Caco-2 (cell line): ENCODE data around the gene TSC22D3. TPM values are rescaled to one million over a fixed set of nuclear protein-coding genes. Genes with fewer than 3 reads are reported as not detected.

Source experiments
- BruUV-seq: library from RNA; stranded (reverse); fragments of 400-500 nt; replicated peaks from 2 replicates; lab custom pipeline; 2021; lab: Mats Ljungman, UMichigan
- CTCF ChIA-PET: fragments of 300-600 bp; sonication (Branson Sonifier 250); formaldehyde crosslinking; loops from one replicate; lab custom pipeline; 2022; ENCODE audit warnings: antibody characterized with exemption; lab: Charles Lee
- POLR2A ChIA-PET: fragments of 300-600 bp; sonication (Branson Sonifier 250); formaldehyde crosslinking; loops from one replicate; lab custom pipeline; 2022; ENCODE audit warnings: antibody characterized with exemption; lab: Charles Lee
- DNase-seq, 2 experiments: peaks; one replicate each; pipeline versions ENCODE4 v3.0.0 to v3.0.0-alpha.2; 2020 to 2022
- H3K27me3 ChIP-seq: replicated peaks from 2 replicates; pipeline ENCODE4 v1.6.0; 2011; ENCODE audit warnings: low read length; ENCODE audit not compliant: control insufficient read depth, insufficient read depth
- H3K36me3 ChIP-seq: 2 replicates; pipeline ENCODE4 v1.5.1; 2011; ENCODE audit warnings: low read length; ENCODE audit not compliant: control insufficient read depth, insufficient read depth
- H3K4me1 ChIP-seq: fragments of 250-450 bp; sonication (Bioruptor Pico); 2 replicates; pipeline ENCODE4 v1.5.1; 2020; ENCODE audit warnings: mild to moderate bottlenecking
- H3K4me3 ChIP-seq: 2 replicates; pipeline ENCODE4 v1.5.1; 2011; ENCODE audit warnings: low read depth, mild to moderate bottlenecking, control low read depth, low read length
- H3K9me3 ChIP-seq: fragments of 250-450 bp; sonication (Bioruptor Pico); 2 replicates; pipeline ENCODE4 v1.5.1; 2020; ENCODE audit warnings: mild to moderate bottlenecking, moderate library complexity
- H3K27ac Mint-ChIP-seq: one replicate; pipeline ENCODE4 v1.8.0; 2022; ENCODE audit warnings: mixed read lengths; ENCODE audit not compliant: unreplicated experiment
- H3K27me3 Mint-ChIP-seq: one replicate; pipeline ENCODE4 v1.8.0; 2022; ENCODE audit warnings: mixed read lengths; ENCODE audit not compliant: insufficient read depth, unreplicated experiment
- H3K36me3 Mint-ChIP-seq: one replicate; pipeline ENCODE4 v1.8.0; 2022; ENCODE audit warnings: mild to moderate bottlenecking, mixed read lengths; ENCODE audit not compliant: insufficient read depth, unreplicated experiment
- H3K4me1 Mint-ChIP-seq: one replicate; pipeline ENCODE4 v1.8.0; 2022; ENCODE audit warnings: low read depth, mixed read lengths; ENCODE audit not compliant: unreplicated experiment
- H3K4me3 Mint-ChIP-seq: one replicate; pipeline ENCODE4 v1.8.0; 2022; ENCODE audit warnings: mild to moderate bottlenecking, moderate library complexity, mixed read lengths; ENCODE audit not compliant: unreplicated experiment
- H3K9me3 Mint-ChIP-seq: one replicate; pipeline ENCODE4 v1.8.0; 2022; ENCODE audit warnings: mixed read lengths; ENCODE audit not compliant: unreplicated experiment
- intact Hi-C: fragments of 100-400 bp; cut with micrococcal nuclease; formaldehyde crosslinking; loops from one replicate; pipeline ENCODE4 v1.10.0; 2022; ENCODE audit not compliant: unreplicated experiment
- total RNA-seq: library from RNA; stranded (reverse); gene quantifications from 2 replicates; pipeline ENCODE4 v1.2.3, GENCODE V29; 2022
- TF ChIP-seq, protein P1 (sequence below), 2 experiments: fragments of 200-600 bp in 1 of 2; IDR thresholded peaks; 1 replicate in 1 of 2; 2 replicates in 1 of 2; pipeline versions ENCODE4 v1.5.1 to v1.8.0; 2011 to 2022; ENCODE audit warnings: antibody characterized with exemption in 1 of 2, control low read depth in 1 of 2, inconsistent platforms in 1 of 2, low read depth in 1 of 2, low read length in 1 of 2, mild to moderate bottlenecking in 1 of 2, moderate library complexity in 1 of 2; ENCODE audit not compliant: insufficient read depth in 1 of 2, severe bottlenecking in 1 of 2, unreplicated experiment in 1 of 2

Gene TSC22D3
- total RNA-seq, 1 experiment from 2014 or later: 2.2 TPM

DNA sequence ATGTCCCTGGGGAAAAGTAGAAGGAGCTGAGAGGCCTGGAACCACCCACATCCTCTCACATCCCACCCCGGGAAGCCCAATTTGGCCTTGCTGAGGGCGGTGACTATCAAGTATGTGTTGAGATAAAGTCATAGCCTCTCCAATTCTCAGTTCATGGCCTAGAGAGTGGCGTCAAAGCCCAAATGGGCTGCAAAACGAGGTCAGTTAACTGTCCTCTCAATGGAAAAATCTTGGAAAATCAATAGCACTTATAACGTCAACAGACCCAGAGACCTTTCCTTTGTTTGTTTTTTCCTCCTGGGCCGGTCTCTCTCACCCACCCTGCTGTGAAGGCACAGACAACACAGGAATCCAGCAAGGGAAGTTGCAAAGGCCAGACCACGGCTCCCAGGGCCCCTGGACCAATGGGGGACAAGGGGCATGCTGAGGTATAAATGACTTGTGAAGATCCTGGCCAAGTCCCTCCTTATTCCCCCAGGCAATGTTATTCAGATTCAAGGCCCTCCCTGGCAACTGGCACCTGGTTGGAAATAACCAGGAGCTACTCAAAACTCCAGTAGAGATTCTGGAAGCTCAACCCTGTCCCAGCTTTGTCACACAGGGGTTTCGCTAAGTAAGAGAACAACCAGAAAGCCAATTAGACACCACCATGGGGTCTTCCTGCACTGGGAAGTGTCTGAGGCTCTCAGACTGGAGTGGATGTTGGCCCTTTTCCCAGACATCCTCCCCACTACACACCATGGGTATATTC, 38.6 kb downstream of the TSC22D3 start:
- ChIA-PET CTCF (no interaction called here), POLR2A (no interaction called here)
- H3K4me3 Mint-ChIP-seq: no peak overlapping the region
- no TSS peak for BruUV-seq
- DNase-seq: no peak
- H3K36me3 ChIP-seq: no peaks in the 10 kb centered on the region
- no peaks in the 10 kb centered on the region for H3K4me1 Mint-ChIP-seq
- no peak overlapping the region for H3K4me3 ChIP-seq
- H3K9me3 Mint-ChIP-seq: no peaks in the 10 kb centered on the region
- H3K27ac Mint-ChIP-seq: no peak overlapping the region
- no peaks in the 10 kb centered on the region for H3K4me1 ChIP-seq
- TF ChIP-seq, protein P1, sequence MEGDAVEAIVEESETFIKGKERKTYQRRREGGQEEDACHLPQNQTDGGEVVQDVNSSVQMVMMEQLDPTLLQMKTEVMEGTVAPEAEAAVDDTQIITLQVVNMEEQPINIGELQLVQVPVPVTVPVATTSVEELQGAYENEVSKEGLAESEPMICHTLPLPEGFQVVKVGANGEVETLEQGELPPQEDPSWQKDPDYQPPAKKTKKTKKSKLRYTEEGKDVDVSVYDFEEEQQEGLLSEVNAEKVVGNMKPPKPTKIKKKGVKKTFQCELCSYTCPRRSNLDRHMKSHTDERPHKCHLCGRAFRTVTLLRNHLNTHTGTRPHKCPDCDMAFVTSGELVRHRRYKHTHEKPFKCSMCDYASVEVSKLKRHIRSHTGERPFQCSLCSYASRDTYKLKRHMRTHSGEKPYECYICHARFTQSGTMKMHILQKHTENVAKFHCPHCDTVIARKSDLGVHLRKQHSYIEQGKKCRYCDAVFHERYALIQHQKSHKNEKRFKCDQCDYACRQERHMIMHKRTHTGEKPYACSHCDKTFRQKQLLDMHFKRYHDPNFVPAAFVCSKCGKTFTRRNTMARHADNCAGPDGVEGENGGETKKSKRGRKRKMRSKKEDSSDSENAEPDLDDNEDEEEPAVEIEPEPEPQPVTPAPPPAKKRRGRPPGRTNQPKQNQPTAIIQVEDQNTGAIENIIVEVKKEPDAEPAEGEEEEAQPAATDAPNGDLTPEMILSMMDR (IDR thresholded peaks at IDR 0.05; ENCODE audit: insufficient read depth in 1 of 2, low read depth in 1 of 2, low read length in 1 of 2, severe bottlenecking in 1 of 2, unreplicated experiment in 1 of 2): no peak
- H3K27me3 ChIP-seq: no peaks in the 10 kb centered on the region
- intact Hi-C loops: no loop called here
- no peaks in the 10 kb centered on the region for H3K9me3 ChIP-seq
- no peaks in the 10 kb centered on the region for H3K27me3 Mint-ChIP-seq
- peaks cover 2% of the 10 kb centered on the region for H3K36me3 Mint-ChIP-seq

- H3K9me3 Mint-ChIP-seq: no peaks in the 10 kb centered on the region
- Histone ChIP-seq H3K4me1 (no peaks in the 10 kb centered on the region), H3K9me3 (no peaks in the 10 kb centered on the region), H3K36me3 (no peaks in the 10 kb centered on the region), H3K4me3 (no peak overlapping the region), H3K27me3 (no peaks in the 10 kb centered on the region)
- TF ChIP-seq, protein P1 (IDR thresholded peaks at IDR 0.05; ENCODE audit: insufficient read depth in 1 of 2, low read depth in 1 of 2, low read length in 1 of 2, severe bottlenecking in 1 of 2, unreplicated experiment in 1 of 2): no peak
- intact Hi-C loops: no loop called here
- no peak overlapping the region for H3K4me3 Mint-ChIP-seq
- no peaks in the 10 kb centered on the region for H3K4me1 Mint-ChIP-seq
- ChIA-PET POLR2A (no interaction called here), CTCF (no interaction called here)
- BruUV-seq: no TSS peak
- no peaks in the 10 kb centered on the region for H3K36me3 Mint-ChIP-seq
- no peaks in the 10 kb centered on the region for H3K27me3 Mint-ChIP-seq
- no peak overlapping the region for H3K27ac Mint-ChIP-seq
- no peak for DNase-seq
These were observed 40.9 kb downstream of the TSC22D3 start for GRCh38 chrX:107734646-107735045.

DNA sequence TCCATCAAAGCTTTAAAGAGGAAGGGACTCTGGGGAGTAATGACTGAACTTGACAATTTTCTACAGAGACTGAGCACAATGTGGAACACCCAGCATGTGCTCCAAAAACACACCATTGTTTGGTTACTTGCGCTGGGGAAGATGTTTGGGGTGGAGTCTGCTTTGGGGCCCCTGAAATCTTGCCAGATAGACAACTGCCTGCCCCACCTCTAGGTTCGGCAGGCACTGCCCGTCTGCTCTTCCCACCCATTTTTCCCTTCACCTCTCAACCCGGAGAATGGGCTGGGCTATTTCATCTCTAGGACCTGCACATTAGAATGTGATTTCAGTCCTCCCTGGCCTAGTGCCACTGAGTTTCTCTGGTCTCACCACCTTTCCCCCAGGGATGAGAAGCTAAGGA, 41.9 kb downstream of the TSC22D3 start:
- Mint-ChIP-seq H3K27me3 (no peaks in the 10 kb centered on the region), H3K4me3 (no peak overlapping the region), H3K9me3 (no peaks in the 10 kb centered on the region), H3K27ac (no peak overlapping the region), H3K36me3 (no peaks in the 10 kb centered on the region), H3K4me1 (no peaks in the 10 kb centered on the region)
- no TSS peak for BruUV-seq
- no peak for DNase-seq
- intact Hi-C loops: no loop called here
- TF ChIP-seq, protein P1 (IDR thresholded peaks at IDR 0.05; ENCODE audit: insufficient read depth in 1 of 2, low read depth in 1 of 2, low read length in 1 of 2, severe bottlenecking in 1 of 2, unreplicated experiment in 1 of 2): no peak
- CTCF ChIA-PET: no interaction called here
- Histone ChIP-seq H3K4me3 (no peak overlapping the region), H3K4me1 (no peaks in the 10 kb centered on the region), H3K27me3 (no peaks in the 10 kb centered on the region), H3K36me3 (no peaks in the 10 kb centered on the region), H3K9me3 (no peaks in the 10 kb centered on the region)
- POLR2A ChIA-PET: no interaction called here
